Lung microvascular endothelial cell (primary cell): ENCODE data around the gene DNTTIP2. TPM values are rescaled to one million over a fixed set of nuclear protein-coding genes. Genes with fewer than 3 reads are reported as not detected.
"Not testable (repeated sequence)": the region's sequence is repeated elsewhere in the genome, so short reads cannot be mapped to it uniquely, and the experiment has no call there.

Experiments
- DNase-seq, 2 donors: peaks; one replicate each; pipeline versions ENCODE4 v3.0.0 to v3.0.0-alpha.2; 2010; ENCODE audit warnings: low read depth in 2 of 2
- total RNA-seq: library from RNA; depleted of rRNA; stranded (reverse); fragments of >200 nt; gene quantifications from 2 replicates; pipeline ENCODE4 v1.2.1, GENCODE V29; 2014

The DNTTIP2 gene
- total RNA-seq, 1 donor from 2014 or later, result 13.5 TPM

- no peak for DNase-seq
Observed at GRCh38 chr1:93877529-93877928, 1.5 kb downstream of the DNTTIP2 start.

GRCh38 chr1:93876244-93876643 lies 2.8 kb downstream of the DNTTIP2 start:
- no peak for DNase-seq

- peak; percentile 43 to 57 for DNase-seq
Observed at GRCh38 chr1:93874025-93874651, 4.9 kb downstream of the DNTTIP2 start.

- DNase-seq, result no peak
Observed at GRCh38 chr1:93871366-93871765, 7.6 kb downstream of the DNTTIP2 start.

GRCh38 chr1:93869653-93870052 lies 9.4 kb downstream of the DNTTIP2 start:
- DNase-seq, result no peak

GRCh38 chr1:93868492-93868891 lies 10.5 kb downstream of the DNTTIP2 start:
- not testable (repeated sequence) for DNase-seq

GRCh38 chr1:93865253-93865652 lies 13.8 kb downstream of the DNTTIP2 start:
- DNase-seq, result no peak

- DNase-seq, result peak; percentile 33 to 74
Observed at GRCh38 chr1:93864175-93864574, 14.8 kb downstream of the DNTTIP2 start.

GRCh38 chr1:93857653-93858052 lies 21.4 kb downstream of the DNTTIP2 start:
- DNase-seq, result not testable (repeated sequence)

GRCh38 chr1:93855983-93856382 lies 23.0 kb downstream of the DNTTIP2 start:
- not testable (repeated sequence) for DNase-seq

GRCh38 chr1:93853940-93854339 lies 25.1 kb downstream of the DNTTIP2 start:
- DNase-seq, result no peak

GRCh38 chr1:93851878-93852277 lies 27.1 kb downstream of the DNTTIP2 start:
- DNase-seq, result no peak

- no peak for DNase-seq
Observed at GRCh38 chr1:93851327-93851712, 27.7 kb downstream of the DNTTIP2 start.

GRCh38 chr1:93850687-93851326 lies 28.2 kb downstream of the DNTTIP2 start:
- peak; percentile 45 to 71 for DNase-seq

GRCh38 chr1:93848350-93848883 lies 30.6 kb downstream of the DNTTIP2 start:
- no peak for DNase-seq

GRCh38 chr1:93847811-93848288 lies 31.2 kb downstream of the DNTTIP2 start:
- peak; percentile 60 to 67 for DNase-seq

GRCh38 chr1:93846992-93847810 lies 31.8 kb downstream of the DNTTIP2 start:
- DNase-seq, result peak; percentile 92 to 96

GRCh38 chr1:93846206-93846991 lies 32.6 kb downstream of the DNTTIP2 start:
- peak; percentile 86 for DNase-seq

- peak; percentile 44 to 88 for DNase-seq
Observed at GRCh38 chr1:93845538-93846205, 33.3 kb downstream of the DNTTIP2 start.

- DNase-seq, result peak; percentile 87 to 89
Observed at GRCh38 chr1:93844262-93845045, 34.6 kb downstream of the DNTTIP2 start.
